ENCODE measurements around the gene GABBR2. TPM values are rescaled to one million over a fixed set of nuclear protein-coding genes. Genes with fewer than 3 reads are reported as not detected.
"Not testable (repeated sequence)": the region's sequence is repeated elsewhere in the genome, so short reads cannot be mapped to it uniquely, and the experiment has no call there.

The GABBR2 gene
- total RNA-seq, 4 donors from 2014 or later: under 0.01 to 0.62 TPM; not detected in 2

DNA sequence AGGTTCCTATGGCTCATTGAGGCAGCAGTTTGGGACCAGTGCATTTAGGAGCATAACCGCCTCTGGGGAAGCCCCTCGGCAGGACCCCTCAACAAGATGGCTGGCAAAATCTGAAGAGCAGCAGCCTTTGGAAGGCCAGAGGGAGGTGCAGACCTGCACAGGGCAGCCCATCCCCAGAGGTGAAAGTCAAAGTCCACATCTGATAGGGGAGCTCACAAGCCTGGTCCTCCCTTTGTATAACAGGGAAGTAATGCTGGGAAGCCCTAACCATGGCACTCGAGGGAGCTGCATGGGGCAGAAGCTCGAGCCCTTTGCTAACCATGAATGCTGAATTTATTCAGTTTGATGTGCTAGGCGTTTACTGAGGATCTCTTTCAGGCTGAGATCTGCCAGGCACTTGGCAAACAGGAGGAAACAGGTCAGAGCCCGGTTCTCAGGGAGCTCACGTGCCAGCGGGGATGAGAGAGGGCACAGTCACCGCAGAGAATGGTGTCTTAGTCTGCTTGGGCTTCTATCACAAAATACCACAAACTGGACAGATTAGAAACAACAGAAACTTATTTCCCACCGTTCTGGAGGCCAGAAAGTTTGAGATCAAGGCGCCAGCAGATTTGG, 114.1 kb downstream of the GABBR2 start:
- TF ChIP-seq POLR2A (IDR thresholded peaks at IDR 0.05): no peak
- TF ChIP-seq, protein P1, sequence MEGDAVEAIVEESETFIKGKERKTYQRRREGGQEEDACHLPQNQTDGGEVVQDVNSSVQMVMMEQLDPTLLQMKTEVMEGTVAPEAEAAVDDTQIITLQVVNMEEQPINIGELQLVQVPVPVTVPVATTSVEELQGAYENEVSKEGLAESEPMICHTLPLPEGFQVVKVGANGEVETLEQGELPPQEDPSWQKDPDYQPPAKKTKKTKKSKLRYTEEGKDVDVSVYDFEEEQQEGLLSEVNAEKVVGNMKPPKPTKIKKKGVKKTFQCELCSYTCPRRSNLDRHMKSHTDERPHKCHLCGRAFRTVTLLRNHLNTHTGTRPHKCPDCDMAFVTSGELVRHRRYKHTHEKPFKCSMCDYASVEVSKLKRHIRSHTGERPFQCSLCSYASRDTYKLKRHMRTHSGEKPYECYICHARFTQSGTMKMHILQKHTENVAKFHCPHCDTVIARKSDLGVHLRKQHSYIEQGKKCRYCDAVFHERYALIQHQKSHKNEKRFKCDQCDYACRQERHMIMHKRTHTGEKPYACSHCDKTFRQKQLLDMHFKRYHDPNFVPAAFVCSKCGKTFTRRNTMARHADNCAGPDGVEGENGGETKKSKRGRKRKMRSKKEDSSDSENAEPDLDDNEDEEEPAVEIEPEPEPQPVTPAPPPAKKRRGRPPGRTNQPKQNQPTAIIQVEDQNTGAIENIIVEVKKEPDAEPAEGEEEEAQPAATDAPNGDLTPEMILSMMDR (IDR thresholded peaks at IDR 0.05): no peak
- Histone ChIP-seq H3K4me1 (no peaks in the 10 kb centered on the region), H3K36me3 (no peaks in the 10 kb centered on the region), H3K4me3 (no peak overlapping the region), H3K27ac (no peak overlapping the region), H3K27me3 (no peaks in the 10 kb centered on the region), H3K9me3 (no peaks in the 10 kb centered on the region)
- intact Hi-C loops (cut with DNase I; ENCODE audit: low total_unique reads): no loop called here
- no peak for DNase-seq

DNA sequence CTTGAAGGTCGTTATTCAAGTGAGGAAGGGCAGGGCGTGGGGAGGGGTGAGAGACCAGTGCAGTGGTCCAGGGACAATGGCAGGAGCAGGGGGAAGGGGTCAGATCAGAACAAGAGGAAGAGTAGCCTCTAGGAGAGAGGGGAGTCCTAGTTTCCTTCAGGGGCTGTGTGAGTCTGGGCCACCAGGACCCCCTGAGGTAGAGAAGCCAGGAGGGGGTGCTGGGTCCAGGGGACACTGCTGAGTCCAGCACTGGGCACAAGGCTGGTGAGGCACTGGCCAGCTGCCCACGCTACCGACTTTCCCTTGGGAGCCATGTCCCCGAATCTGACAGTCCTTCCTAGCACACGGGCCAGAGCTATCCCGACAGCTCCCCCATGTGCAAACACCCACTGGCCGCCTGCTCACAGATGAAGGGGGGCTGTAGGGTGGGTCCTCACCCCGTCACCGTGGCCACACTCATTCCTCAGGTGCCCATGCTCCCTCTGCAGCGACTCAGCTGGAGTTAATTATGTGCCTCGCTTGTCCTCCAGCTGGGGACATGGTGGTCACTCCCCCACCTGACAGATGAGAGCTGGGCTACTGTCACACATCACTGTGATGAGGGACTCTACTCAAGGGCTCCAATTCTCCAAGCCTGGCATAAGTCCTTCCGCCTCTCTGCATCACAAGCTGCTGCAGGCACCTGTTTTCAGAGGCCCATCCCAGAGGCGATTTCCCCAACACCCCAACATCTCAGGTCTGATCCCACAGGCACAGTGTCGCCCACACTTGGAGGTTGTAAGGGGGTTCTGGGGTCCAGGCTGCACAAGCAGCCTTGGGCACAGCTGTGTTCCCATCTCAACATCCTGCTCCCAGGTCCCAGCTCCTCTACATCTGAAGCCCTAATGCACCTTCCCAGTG, 115.1 kb downstream of the GABBR2 start:
- Histone ChIP-seq H3K9me3 (no peaks in the 10 kb centered on the region), H3K4me1 (no peaks in the 10 kb centered on the region), H3K27me3 (no peaks in the 10 kb centered on the region), H3K4me3 (no peak overlapping the region), H3K27ac (no peak overlapping the region), H3K36me3 (no peaks in the 10 kb centered on the region)
- intact Hi-C loops (cut with DNase I; ENCODE audit: low total_unique reads): no loop called here
- no peak for DNase-seq
- no peak for TF ChIP-seq POLR2A (IDR thresholded peaks at IDR 0.05)
- TF ChIP-seq, protein P1 (IDR thresholded peaks at IDR 0.05): no peak

DNA sequence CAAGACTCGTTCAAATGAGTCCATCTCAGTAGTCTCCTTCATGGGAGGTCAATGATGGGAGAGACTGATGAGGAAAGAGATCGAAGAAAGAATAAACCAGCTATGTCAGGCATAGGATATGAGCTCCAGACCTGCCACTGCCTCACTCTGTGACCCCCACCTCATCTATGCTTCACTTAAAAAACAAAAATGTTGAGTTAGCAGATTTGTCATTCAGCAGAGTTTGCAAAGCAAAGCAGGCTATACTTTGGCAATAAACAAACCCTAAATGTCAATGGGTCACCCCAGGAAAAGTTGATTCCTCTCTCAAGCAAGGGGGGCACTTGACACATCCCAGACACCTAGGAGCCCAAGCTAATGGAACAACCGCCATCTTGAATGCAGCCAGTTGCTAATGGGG, 117.0 kb downstream of the GABBR2 start:
- no peak for DNase-seq
- no peaks in the 10 kb centered on the region for H3K9me3 ChIP-seq
- intact Hi-C loops (cut with DNase I; ENCODE audit: low total_unique reads): no loop called here
- no peaks in the 10 kb centered on the region for H3K27me3 ChIP-seq
- no peak overlapping the region for H3K27ac ChIP-seq
- H3K4me1 ChIP-seq: no peaks in the 10 kb centered on the region
- TF ChIP-seq, protein P1 (IDR thresholded peaks at IDR 0.05): no peak
- no peak for TF ChIP-seq POLR2A (IDR thresholded peaks at IDR 0.05)
- H3K36me3 ChIP-seq: no peaks in the 10 kb centered on the region
- H3K4me3 ChIP-seq: no peak overlapping the region

DNA sequence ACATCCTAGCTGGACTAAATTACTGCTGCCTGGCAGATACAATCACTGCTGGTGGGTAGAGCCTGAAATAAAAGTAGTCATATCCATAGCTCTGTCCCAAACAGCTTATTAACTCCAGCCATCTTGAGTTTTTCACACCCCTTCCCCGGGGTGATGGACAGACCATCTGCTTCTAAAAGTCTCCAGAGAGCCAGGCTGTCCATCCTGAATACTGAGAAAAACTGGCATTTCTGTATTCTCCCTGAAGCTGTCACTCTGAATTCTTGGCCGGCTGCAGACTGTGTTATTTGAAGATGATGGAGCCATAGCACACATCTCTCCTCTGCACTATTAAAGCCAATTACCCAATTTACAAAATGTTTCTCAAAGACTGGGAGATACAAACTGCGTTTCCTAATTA, 118.6 kb downstream of the GABBR2 start:
- H3K9me3 ChIP-seq: no peaks in the 10 kb centered on the region
- intact Hi-C loops (cut with DNase I; ENCODE audit: low total_unique reads): no loop called here
- H3K27ac ChIP-seq: no peak overlapping the region
- H3K36me3 ChIP-seq: no peaks in the 10 kb centered on the region
- DNase-seq: no peak
- no peaks in the 10 kb centered on the region for H3K27me3 ChIP-seq
- TF ChIP-seq POLR2A (IDR thresholded peaks at IDR 0.05): no peak
- TF ChIP-seq, protein P1 (IDR thresholded peaks at IDR 0.05): no peak
- no peak overlapping the region for H3K4me3 ChIP-seq
- H3K4me1 ChIP-seq: no peaks in the 10 kb centered on the region

DNA sequence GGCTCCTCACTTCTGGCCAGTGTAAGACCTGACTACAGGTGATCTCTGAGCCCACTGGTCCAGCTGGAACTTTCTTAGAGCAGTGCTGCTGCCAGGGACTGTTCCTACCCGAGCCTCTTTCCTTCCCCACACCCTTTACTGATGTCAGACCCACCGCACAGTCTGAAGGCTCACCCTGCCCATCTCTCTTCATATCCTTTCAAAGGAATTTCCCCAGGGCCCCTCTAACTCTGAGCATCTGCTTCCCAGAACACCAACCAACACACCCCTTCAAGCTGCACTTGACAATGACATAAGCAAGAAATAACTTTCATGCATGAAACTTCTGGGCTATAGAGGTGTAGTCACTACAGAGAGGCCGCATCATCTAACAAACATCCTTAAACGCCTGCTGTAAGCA, 119.6 kb downstream of the GABBR2 start:
- intact Hi-C loops (cut with DNase I; ENCODE audit: low total_unique reads): no loop called here
- Histone ChIP-seq H3K36me3 (no peaks in the 10 kb centered on the region), H3K27ac (no peak overlapping the region), H3K27me3 (no peaks in the 10 kb centered on the region), H3K4me1 (no peaks in the 10 kb centered on the region), H3K9me3 (no peaks in the 10 kb centered on the region), H3K4me3 (no peak overlapping the region)
- no peak for TF ChIP-seq POLR2A (IDR thresholded peaks at IDR 0.05)
- TF ChIP-seq, protein P1 (IDR thresholded peaks at IDR 0.05): no peak
- DNase-seq: no peak

DNA sequence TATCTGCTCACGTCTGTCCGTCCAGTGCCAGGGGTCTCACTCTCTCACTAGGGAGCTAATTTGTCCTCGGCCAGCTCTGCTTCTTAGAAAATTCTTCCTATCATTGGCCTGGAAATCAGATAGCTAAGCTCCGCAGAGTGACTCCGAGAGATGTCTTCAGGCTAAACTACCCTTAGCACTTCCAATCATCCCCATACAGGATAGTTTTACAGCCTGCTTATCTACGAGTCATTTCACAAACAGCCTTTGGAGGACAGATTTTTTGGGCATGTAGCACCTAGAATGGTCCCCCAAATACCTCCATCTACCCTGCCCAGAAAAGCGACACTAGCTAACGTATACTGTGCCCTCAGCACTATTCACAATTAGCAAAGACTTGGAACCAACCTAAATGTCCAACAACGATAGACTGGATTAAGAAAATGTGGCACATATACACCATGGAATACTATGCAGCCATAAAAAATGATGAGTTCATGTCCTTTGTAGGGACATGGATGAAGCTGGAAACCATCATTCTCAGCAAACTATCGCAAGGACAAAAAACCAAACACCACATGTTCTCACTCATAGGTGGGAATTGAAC, 123.8 kb downstream of the GABBR2 start:
- H3K9me3 ChIP-seq; H3K27me3 ChIP-seq; intact Hi-C loops (cut with DNase I; ENCODE audit: low total_unique reads); H3K4me3 ChIP-seq; DNase-seq; H3K27ac ChIP-seq; H3K36me3 ChIP-seq; H3K4me1 ChIP-seq: not testable (repeated sequence)

All from uterus (tissue), 4 donors.